HL-60 (cell line): ENCODE data around the gene DHX30.

Source experiments
- CTCF ChIP-seq: IDR thresholded peaks from one replicate; pipeline ENCODE4 v1.5.1; 2011; ENCODE audit warnings: low read length, control low read depth, inconsistent platforms; ENCODE audit not compliant: insufficient read depth
- GABPA ChIP-seq: IDR thresholded peaks from 2 replicates; pipeline ENCODE4 v1.6.1; 2012; ENCODE audit warnings: low read depth

DNA sequence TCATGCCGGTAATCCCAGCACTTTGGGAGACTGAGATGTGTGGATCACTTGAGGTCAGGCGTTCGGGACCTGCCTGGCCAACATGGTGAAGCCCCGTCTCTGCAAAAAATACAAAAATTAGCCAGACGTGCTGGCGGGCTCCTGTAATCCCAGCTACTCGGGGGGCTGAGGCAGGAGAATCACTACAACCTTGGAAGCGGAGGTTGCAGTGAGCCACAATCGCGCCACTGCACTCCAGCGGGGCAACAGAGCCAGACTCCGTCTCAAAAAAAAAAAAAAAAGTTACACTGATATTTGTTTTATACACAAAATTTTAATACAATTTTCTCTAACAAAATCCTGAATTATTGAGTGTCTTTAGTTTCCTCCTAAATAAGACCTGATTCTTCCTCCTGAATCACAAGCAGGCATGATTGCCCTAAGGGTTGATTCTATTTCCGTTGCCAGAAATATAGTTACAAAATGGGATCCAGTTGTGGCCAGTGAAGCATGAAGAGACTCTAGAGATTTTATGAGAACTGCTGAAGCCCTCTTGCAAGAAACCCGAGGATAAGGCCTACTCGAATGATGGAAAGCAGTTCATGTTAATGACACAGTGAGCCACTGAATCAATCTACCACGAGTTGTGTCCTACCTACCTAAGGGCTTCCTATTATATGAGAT, 11.6 kb upstream of the DHX30 start:
- TF ChIP-seq GABPA (no peak), CTCF (no peak)
